Ovary (tissue), 3 donors: ENCODE measurements around the gene GRB2.

Experiments used
- EP300 ChIP-seq: sonication (generic); formaldehyde crosslinking; IDR thresholded peaks from one replicate; pipeline ENCODE4 v1.6.1; 2017; ENCODE audit warnings: antibody characterized with exemption
- POLR2A ChIP-seq: fragments of 450-650 bp; IDR thresholded peaks from one replicate; pipeline ENCODE4 v1.6.1; 2017; ENCODE audit warnings: antibody characterized with exemption, mild to moderate bottlenecking, moderate library complexity
- TF ChIP-seq, protein P1 (sequence below), 3 donors: fragments of 450-650 bp in 2 of 3; fragments of 200-600 bp in 1 of 3; IDR thresholded peaks; one replicate each; pipeline versions ENCODE4 v1.5.1 to v1.8.0; 2016 to 2022; ENCODE audit warnings: antibody characterized with exemption in 3 of 3, mild to moderate bottlenecking in 1 of 3
- donor health status: DM: no; HTN: no; CAD: no.

DNA sequence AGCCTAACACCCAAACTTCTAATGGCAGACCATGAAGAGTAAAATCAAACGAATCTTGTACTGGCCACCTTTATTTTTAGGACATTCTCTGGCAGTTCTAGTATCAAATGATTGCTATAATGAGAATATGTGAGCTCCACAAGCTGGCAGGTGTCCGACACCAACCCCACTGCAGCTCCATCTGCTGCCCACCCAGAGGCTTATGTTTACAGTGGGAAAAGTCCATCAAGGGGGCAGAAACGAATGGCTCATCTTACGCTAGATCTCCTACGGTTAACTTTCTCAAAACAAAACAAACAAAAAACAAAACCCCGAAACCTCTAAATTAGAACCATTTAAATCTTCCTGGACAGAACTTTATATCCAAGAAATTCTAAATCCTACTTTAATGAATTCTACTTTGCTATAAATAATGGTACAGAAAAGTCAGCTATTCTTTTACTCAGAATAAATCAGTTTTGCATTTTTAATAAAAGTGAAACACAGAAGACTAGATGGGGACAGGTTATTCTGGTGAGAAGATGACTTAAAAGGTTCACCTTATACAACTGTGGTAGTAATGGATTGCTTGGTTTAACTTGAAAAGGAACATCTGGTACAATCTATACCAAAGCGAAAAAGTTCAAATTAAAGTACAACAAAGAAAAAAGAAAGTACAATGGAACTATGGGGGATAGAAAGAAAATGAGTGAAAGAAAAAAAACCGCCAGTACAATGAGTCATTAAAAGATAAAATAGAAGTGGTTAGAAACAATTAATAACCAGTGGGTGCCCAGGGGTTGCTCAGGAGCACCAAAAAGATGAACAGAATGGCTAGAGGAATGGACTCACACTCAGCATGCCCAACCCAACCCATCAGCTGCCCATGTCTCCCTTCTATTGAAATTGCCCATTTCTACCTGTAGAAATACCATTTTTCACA, 40.2 kb downstream of the GRB2 start:
- TF ChIP-seq, protein P1, sequence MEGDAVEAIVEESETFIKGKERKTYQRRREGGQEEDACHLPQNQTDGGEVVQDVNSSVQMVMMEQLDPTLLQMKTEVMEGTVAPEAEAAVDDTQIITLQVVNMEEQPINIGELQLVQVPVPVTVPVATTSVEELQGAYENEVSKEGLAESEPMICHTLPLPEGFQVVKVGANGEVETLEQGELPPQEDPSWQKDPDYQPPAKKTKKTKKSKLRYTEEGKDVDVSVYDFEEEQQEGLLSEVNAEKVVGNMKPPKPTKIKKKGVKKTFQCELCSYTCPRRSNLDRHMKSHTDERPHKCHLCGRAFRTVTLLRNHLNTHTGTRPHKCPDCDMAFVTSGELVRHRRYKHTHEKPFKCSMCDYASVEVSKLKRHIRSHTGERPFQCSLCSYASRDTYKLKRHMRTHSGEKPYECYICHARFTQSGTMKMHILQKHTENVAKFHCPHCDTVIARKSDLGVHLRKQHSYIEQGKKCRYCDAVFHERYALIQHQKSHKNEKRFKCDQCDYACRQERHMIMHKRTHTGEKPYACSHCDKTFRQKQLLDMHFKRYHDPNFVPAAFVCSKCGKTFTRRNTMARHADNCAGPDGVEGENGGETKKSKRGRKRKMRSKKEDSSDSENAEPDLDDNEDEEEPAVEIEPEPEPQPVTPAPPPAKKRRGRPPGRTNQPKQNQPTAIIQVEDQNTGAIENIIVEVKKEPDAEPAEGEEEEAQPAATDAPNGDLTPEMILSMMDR (IDR thresholded peaks at IDR 0.05), result no peak
- TF ChIP-seq POLR2A (no peak), EP300 (no peak)
